Measurements from ENCODE around the gene VWA8. TPM values are rescaled to one million over a fixed set of nuclear protein-coding genes. Genes with fewer than 3 reads are reported as not detected.

The VWA8 gene
- total and polyA plus RNA-seq, 4 donors: 4.7 to 26.3 (median 11.9) TPM

DNA sequence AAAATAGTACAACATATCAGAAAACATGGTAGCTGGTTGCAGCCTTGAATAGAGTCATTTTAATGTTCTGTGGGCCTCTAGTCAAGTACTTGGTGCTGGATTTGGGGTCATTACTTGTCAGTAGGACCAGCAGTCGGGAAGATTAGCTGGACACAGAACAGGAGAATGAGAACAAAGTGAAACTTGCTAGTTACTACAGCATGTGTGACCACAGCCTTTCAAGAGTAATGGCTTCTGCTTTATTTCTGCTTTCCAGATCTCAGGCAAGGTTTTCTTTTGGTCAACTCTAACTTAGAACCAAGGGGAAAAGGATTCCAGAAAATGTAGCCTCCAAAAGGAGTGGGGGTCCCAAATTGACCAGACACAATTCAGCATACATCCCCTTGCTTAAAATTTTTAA, 17.1 kb upstream of the VWA8 start:
- DNase-seq (no peak), ATAC-seq (ENCODE audit: insufficient read depth, low FRiP score) (no peak)
- TF ChIP-seq, protein P1, sequence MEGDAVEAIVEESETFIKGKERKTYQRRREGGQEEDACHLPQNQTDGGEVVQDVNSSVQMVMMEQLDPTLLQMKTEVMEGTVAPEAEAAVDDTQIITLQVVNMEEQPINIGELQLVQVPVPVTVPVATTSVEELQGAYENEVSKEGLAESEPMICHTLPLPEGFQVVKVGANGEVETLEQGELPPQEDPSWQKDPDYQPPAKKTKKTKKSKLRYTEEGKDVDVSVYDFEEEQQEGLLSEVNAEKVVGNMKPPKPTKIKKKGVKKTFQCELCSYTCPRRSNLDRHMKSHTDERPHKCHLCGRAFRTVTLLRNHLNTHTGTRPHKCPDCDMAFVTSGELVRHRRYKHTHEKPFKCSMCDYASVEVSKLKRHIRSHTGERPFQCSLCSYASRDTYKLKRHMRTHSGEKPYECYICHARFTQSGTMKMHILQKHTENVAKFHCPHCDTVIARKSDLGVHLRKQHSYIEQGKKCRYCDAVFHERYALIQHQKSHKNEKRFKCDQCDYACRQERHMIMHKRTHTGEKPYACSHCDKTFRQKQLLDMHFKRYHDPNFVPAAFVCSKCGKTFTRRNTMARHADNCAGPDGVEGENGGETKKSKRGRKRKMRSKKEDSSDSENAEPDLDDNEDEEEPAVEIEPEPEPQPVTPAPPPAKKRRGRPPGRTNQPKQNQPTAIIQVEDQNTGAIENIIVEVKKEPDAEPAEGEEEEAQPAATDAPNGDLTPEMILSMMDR (IDR thresholded peaks at IDR 0.05; ENCODE audit: control extremely low read depth, extremely low read depth): no peak
- Histone ChIP-seq H3K27me3 (ENCODE audit: control insufficient read depth in 3 of 3, insufficient read depth in 3 of 3, low read length in 2 of 3) (peaks cover 0 to 3% (median 0%) of the 10 kb centered on the region in 3 donors), H3K4me3 (no peak overlapping the region), H3K27ac (ENCODE audit: low read depth in 1 of 2, low read length in 1 of 2) (no peak overlapping the region), H3K4me1 (ENCODE audit: control insufficient read depth in 5 of 5, insufficient read depth in 5 of 5, low read length in 5 of 5) (peaks cover 0 to 19% (median 2%) of the 10 kb centered on the region in 5 donors), H3K36me3 (ENCODE audit: control insufficient read depth in 4 of 4, insufficient read depth in 4 of 4, low read length in 4 of 4) (no peaks in the 10 kb centered on the region), H3K9ac (ENCODE audit: insufficient read depth in 1 of 2, low read length in 2 of 2) (no peak overlapping the region), H3K9me3 (ENCODE audit: control insufficient read depth in 4 of 4, insufficient read depth in 3 of 4, low read length in 3 of 4) (no peaks in the 10 kb centered on the region)
- WGBS, 2 donors: 75 to 77% methylated on average over 1 of the region's 1 CpG

DNA sequence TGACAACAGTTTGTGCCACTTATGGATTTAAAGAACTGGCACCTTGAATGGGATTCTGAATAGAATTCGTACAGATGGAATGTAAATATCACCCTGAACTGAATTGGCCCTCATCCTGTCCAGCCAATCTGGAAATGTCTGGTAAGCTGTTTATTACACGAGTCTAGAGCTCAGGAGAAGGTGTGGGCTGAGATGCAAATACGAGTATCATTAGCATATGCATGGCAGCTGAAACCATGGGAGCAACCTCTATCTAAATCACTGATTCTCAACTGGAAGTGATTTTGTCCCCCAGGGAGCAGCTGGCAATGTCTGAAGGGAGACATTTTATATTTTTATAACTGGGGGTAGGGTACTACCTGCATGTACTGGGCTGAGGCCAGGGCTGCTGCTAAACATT, 15.6 kb upstream of the VWA8 start:
- Histone ChIP-seq H3K27me3 (ENCODE audit: control insufficient read depth in 3 of 3, insufficient read depth in 3 of 3, low read length in 2 of 3) (peaks cover 0 to 3% (median 0%) of the 10 kb centered on the region in 3 donors), H3K9ac (ENCODE audit: insufficient read depth in 1 of 2, low read length in 2 of 2) (no peak overlapping the region), H3K4me3 (no peak overlapping the region), H3K27ac (ENCODE audit: low read depth in 1 of 2, low read length in 1 of 2) (no peak overlapping the region), H3K9me3 (ENCODE audit: control insufficient read depth in 4 of 4, insufficient read depth in 3 of 4, low read length in 3 of 4) (no peaks in the 10 kb centered on the region), H3K4me1 (ENCODE audit: control insufficient read depth in 5 of 5, insufficient read depth in 5 of 5, low read length in 5 of 5) (peaks cover 0 to 6% (median 0%) of the 10 kb centered on the region in 5 donors), H3K36me3 (ENCODE audit: control insufficient read depth in 4 of 4, insufficient read depth in 4 of 4, low read length in 4 of 4) (no peaks in the 10 kb centered on the region)
- DNase-seq: no peak
- TF ChIP-seq, protein P1 (IDR thresholded peaks at IDR 0.05; ENCODE audit: control extremely low read depth, extremely low read depth): no peak
- 61 to 82% methylated on average over 3 of the region's 3 CpGs for WGBS, 2 donors
- ATAC-seq (ENCODE audit: insufficient read depth, low FRiP score): no peak

DNA sequence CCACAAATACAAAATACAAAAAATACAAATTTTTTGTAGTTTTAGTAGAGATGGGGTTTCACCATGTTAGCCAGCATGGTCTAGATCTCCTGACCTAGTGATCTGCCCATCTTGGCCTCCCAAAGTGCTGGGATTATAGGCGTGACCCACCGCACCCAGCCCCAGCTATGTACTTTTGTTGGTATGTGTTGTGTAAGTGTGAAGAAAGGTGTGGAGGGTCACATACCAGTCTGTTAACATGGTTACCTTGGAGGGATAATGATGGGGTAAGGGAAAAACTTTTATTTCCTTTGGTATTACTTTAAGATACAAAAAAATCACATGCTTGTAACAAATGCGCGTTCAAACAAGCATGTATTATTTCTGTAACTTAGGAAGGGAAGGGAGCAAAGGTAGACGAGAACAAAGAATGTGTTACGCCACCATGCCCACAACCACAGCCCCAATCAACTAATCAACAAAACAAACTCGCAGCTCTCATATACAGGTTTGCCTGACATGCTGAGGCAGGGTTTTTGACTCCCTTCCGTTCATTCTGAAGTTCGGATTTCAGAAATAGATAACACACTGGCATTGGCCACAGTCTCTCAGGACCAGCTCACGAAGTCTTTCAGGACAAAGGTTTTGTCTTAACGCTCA, 13.5 kb upstream of the VWA8 start:
- DNase-seq: no peak
- H3K4me3 ChIP-seq: no peak overlapping the region
- H3K27me3 ChIP-seq (ENCODE audit: control insufficient read depth in 3 of 3, insufficient read depth in 3 of 3, low read length in 2 of 3): no peaks in the 10 kb centered on the region
- H3K4me1 ChIP-seq (ENCODE audit: control insufficient read depth in 5 of 5, insufficient read depth in 5 of 5, low read length in 5 of 5): no peaks in the 10 kb centered on the region
- no peak overlapping the region for H3K9ac ChIP-seq (ENCODE audit: insufficient read depth in 1 of 2, low read length in 2 of 2)
- no peaks in the 10 kb centered on the region for H3K36me3 ChIP-seq (ENCODE audit: control insufficient read depth in 4 of 4, insufficient read depth in 4 of 4, low read length in 4 of 4)
- no peak overlapping the region for H3K27ac ChIP-seq (ENCODE audit: low read depth in 1 of 2, low read length in 1 of 2)
- TF ChIP-seq, protein P1 (IDR thresholded peaks at IDR 0.05; ENCODE audit: control extremely low read depth, extremely low read depth): no peak
- ATAC-seq (ENCODE audit: insufficient read depth, low FRiP score): no peak
- no peaks in the 10 kb centered on the region for H3K9me3 ChIP-seq (ENCODE audit: control insufficient read depth in 4 of 4, insufficient read depth in 3 of 4, low read length in 3 of 4)
- WGBS, 2 donors: 86 to 88% methylated on average over 11 of the region's 11 CpGs

Data from lung (tissue), 12 donors.